SK-N-MC (cell line): ENCODE results near the gene GCSH.

Experiments used
- EZH2 ChIP-seq: fragments of 200-600 bp; sonication (generic); IDR thresholded peaks from one replicate; pipeline ENCODE4 v1.6.1; 2017; ENCODE audit warnings: antibody characterized with exemption
- FOXP2 ChIP-seq: optimal IDR thresholded peaks from 2 replicates; pipeline ENCODE3; 2011; ENCODE audit warnings: mild to moderate bottlenecking, moderate library complexity; ENCODE audit not compliant: insufficient read depth; ENCODE audit errors: extremely low read length, control extremely low read depth
- POLR2AphosphoS5 ChIP-seq: IDR thresholded peaks from 2 replicates; pipeline ENCODE4 v1.6.1; 2012; ENCODE audit warnings: mild to moderate bottlenecking, low read depth, low read length, borderline replicate concordance

DNA sequence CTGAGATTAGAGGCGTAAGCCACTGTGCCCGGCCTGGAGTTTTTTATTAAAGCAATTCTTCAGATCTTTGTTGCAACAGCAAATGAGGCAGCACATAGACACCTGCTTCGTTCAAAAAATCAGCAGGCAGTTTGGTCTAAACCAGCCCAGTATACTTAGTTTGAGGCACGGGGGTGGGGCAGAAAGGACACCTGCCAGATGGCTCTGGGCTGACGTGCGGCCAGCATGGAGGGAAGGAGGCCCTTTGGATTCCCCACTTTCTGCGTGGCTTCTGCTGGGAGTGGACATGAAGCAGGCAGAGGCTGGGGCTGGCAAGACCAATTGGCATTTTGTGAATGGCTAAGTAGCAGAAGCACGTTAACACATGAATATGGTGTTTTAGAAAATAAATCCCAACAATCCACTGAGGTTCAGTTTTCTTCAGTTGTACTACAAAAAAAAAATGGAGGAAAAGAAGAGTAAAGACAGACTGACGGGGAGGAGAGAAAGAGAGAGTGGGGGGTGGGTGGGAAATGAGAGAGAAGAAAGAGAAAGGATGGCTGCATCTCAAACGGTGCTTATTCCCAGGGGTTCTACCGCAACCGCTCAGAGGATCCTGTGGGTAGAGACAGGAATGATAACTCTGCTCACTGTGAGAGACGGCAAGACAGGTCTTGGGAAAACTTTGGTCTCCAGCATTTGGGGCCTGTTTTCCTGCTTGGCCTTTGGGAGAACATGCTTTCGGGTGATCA is 35.5 kb downstream of the GCSH start:
- TF ChIP-seq POLR2AphosphoS5 (no peak), EZH2 (no peak), FOXP2 (no peak)
